Measurements from ENCODE around the gene HINFP.
"Not testable (repeated sequence)": the region's sequence is repeated elsewhere in the genome, so short reads cannot be mapped to it uniquely, and the experiment has no call there.

The HINFP gene

GRCh38 chr11:119175493-119176077 is 54.2 kb downstream of the HINFP start:
- no peak overlapping the region for H3K4me3 ChIP-seq (ENCODE audit: low read length)
- no peak for TF ChIP-seq CTCF (IDR thresholded peaks at IDR 0.05; ENCODE audit: insufficient read depth, low read depth, low read length, missing control alignments)
- peak; percentile 41 for DNase-seq (ENCODE audit: low read depth)

GRCh38 chr11:119178166-119178680 is 56.8 kb downstream of the HINFP start:
- no peak for DNase-seq (ENCODE audit: low read depth)
- TF ChIP-seq CTCF (IDR thresholded peaks at IDR 0.05; ENCODE audit: insufficient read depth, low read depth, low read length, missing control alignments), result no peak
- H3K4me3 ChIP-seq (ENCODE audit: low read length), result no peak overlapping the region

GRCh38 chr11:119179342-119179741 is 58.0 kb downstream of the HINFP start:
- DNase-seq (ENCODE audit: low read depth), result no peak
- no peak overlapping the region for H3K4me3 ChIP-seq (ENCODE audit: low read length)
- TF ChIP-seq CTCF (IDR thresholded peaks at IDR 0.05; ENCODE audit: insufficient read depth, low read depth, low read length, missing control alignments), result no peak

- no peak for TF ChIP-seq CTCF (IDR thresholded peaks at IDR 0.05; ENCODE audit: insufficient read depth, low read depth, low read length, missing control alignments)
- H3K4me3 ChIP-seq (ENCODE audit: low read length), result no peak overlapping the region
- no peak for DNase-seq (ENCODE audit: low read depth)
These were observed 58.6 kb downstream of the HINFP start for GRCh38 chr11:119179983-119180382.

GRCh38 chr11:119180729-119181676 is 59.6 kb downstream of the HINFP start:
- no peak for TF ChIP-seq CTCF (IDR thresholded peaks at IDR 0.05; ENCODE audit: insufficient read depth, low read depth, low read length, missing control alignments)
- DNase-seq (ENCODE audit: low read depth), result no peak
- no peak overlapping the region for H3K4me3 ChIP-seq (ENCODE audit: low read length)

- no peak for DNase-seq (ENCODE audit: low read depth)
- TF ChIP-seq CTCF (IDR thresholded peaks at IDR 0.05; ENCODE audit: insufficient read depth, low read depth, low read length, missing control alignments), result no peak
- H3K4me3 ChIP-seq (ENCODE audit: low read length), result no peak overlapping the region
These were observed 60.5 kb downstream of the HINFP start for GRCh38 chr11:119181677-119182412.

- H3K4me3 ChIP-seq (ENCODE audit: low read length); DNase-seq (ENCODE audit: low read depth): not testable (repeated sequence)
These were observed 63.0 kb downstream of the HINFP start for GRCh38 chr11:119184399-119184798.
